ENCODE data around the gene IFNL1. TPM values are rescaled to one million over a fixed set of nuclear protein-coding genes. Genes with fewer than 3 reads are reported as not detected.
"Not testable (repeated sequence)": the region's sequence is repeated elsewhere in the genome, so short reads cannot be mapped to it uniquely, and the experiment has no call there.

Gene IFNL1
- total RNA-seq, 1 donor from 2014 or later: not detected

- peaks cover 5% of the 10 kb centered on the region for H3K27me3 Mint-ChIP-seq (ENCODE audit: low read depth)
- no peaks in the 10 kb centered on the region for H3K9me3 Mint-ChIP-seq
- no peak for TF ChIP-seq CTCF (IDR thresholded peaks at IDR 0.05; ENCODE audit: unreplicated experiment)
- peaks cover 11% of the 10 kb centered on the region for H3K4me1 Mint-ChIP-seq
- no peak overlapping the region for H3K4me3 Mint-ChIP-seq
- no peak overlapping the region for H3K27ac Mint-ChIP-seq
- DNase-seq (ENCODE audit: low spot score in 2 of 2, unreplicated experiment in 2 of 2): no peak
- H3K36me3 Mint-ChIP-seq: no peaks in the 10 kb centered on the region
Observed at GRCh38 chr19:39329948-39330347, 33.7 kb downstream of the IFNL1 start.

DNA sequence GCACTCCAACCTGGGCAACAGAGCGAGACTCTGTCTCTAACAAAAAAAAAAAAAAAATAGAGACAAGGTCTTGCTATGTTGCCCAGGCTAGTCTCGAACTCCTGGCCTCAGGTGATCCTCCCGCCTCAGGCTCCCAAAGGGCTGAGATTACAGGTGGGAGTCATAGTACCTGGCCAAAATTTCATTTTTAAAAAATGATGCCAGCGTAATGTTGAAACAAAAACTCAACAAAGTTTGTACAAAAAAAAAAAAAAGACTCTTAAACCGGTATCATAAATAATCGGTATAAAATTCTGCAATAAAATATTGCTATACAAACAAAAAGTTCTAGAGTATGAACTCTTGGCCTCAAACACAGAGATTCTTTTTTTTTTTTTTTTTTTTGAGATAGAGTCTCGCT lies 36.1 kb downstream of the IFNL1 start:
- H3K27me3 Mint-ChIP-seq (ENCODE audit: low read depth): peaks cover 5% of the 10 kb centered on the region
- no peak overlapping the region for H3K4me3 Mint-ChIP-seq
- peaks cover 9% of the 10 kb centered on the region for H3K4me1 Mint-ChIP-seq
- no peak for TF ChIP-seq CTCF (IDR thresholded peaks at IDR 0.05; ENCODE audit: unreplicated experiment)
- H3K9me3 Mint-ChIP-seq: no peaks in the 10 kb centered on the region
- no peak overlapping the region for H3K27ac Mint-ChIP-seq
- no peak for DNase-seq (ENCODE audit: low spot score in 2 of 2, unreplicated experiment in 2 of 2)
- no peaks in the 10 kb centered on the region for H3K36me3 Mint-ChIP-seq

- not testable (repeated sequence) for H3K27ac Mint-ChIP-seq; H3K27me3 Mint-ChIP-seq (ENCODE audit: low read depth); H3K36me3 Mint-ChIP-seq; H3K4me3 Mint-ChIP-seq; H3K4me1 Mint-ChIP-seq; DNase-seq (ENCODE audit: low spot score in 2 of 2, unreplicated experiment in 2 of 2); H3K9me3 Mint-ChIP-seq
Observed at GRCh38 chr19:39332738-39333137, 36.5 kb downstream of the IFNL1 start.

GRCh38 chr19:39333507-39333906 lies 37.3 kb downstream of the IFNL1 start:
- Mint-ChIP-seq H3K9me3 (no peaks in the 10 kb centered on the region), H3K4me1 (no peaks in the 10 kb centered on the region), H3K4me3 (no peak overlapping the region), H3K27ac (no peak overlapping the region), H3K27me3 (ENCODE audit: low read depth) (peaks cover 2% of the 10 kb centered on the region), H3K36me3 (no peaks in the 10 kb centered on the region)
- no peak for DNase-seq (ENCODE audit: low spot score in 2 of 2, unreplicated experiment in 2 of 2)
- TF ChIP-seq CTCF (IDR thresholded peaks at IDR 0.05; ENCODE audit: unreplicated experiment): no peak

GRCh38 chr19:39334444-39334976 lies 38.3 kb downstream of the IFNL1 start:
- Mint-ChIP-seq H3K4me1 (no peaks in the 10 kb centered on the region), H3K4me3 (no peak overlapping the region), H3K9me3 (no peaks in the 10 kb centered on the region), H3K27ac (no peak overlapping the region), H3K36me3 (no peaks in the 10 kb centered on the region), H3K27me3 (ENCODE audit: low read depth) (no peaks in the 10 kb centered on the region)
- TF ChIP-seq CTCF (IDR thresholded peaks at IDR 0.05; ENCODE audit: unreplicated experiment): no peak
- no peak for DNase-seq (ENCODE audit: low spot score in 2 of 2, unreplicated experiment in 2 of 2)

GRCh38 chr19:39335168-39335548 lies 39.0 kb downstream of the IFNL1 start:
- H3K36me3 Mint-ChIP-seq: no peaks in the 10 kb centered on the region
- H3K27me3 Mint-ChIP-seq (ENCODE audit: low read depth): no peaks in the 10 kb centered on the region
- TF ChIP-seq CTCF (IDR thresholded peaks at IDR 0.05; ENCODE audit: unreplicated experiment): no peak
- H3K9me3 Mint-ChIP-seq: no peaks in the 10 kb centered on the region
- H3K4me1 Mint-ChIP-seq: no peaks in the 10 kb centered on the region
- DNase-seq (ENCODE audit: low spot score in 2 of 2, unreplicated experiment in 2 of 2): no peak
- H3K4me3 Mint-ChIP-seq: no peak overlapping the region
- H3K27ac Mint-ChIP-seq: no peak overlapping the region

Measured in mesothelial cell of epicardium (in vitro differentiated cells).